Measurements from ENCODE around the gene SELENOO.

The SELENOO gene

GRCh38 chr22:50257041-50257440 lies 56.2 kb downstream of the SELENOO start:
- H3K4me3 ChIP-seq (ENCODE audit: low read length): no peak overlapping the region
- no peak for TF ChIP-seq CTCF (conservative IDR thresholded peaks at IDR 0.05; ENCODE audit: low read depth, low read length)
- no peak for DNase-seq (ENCODE audit: low read depth)

GRCh38 chr22:50257451-50258360 lies 56.9 kb downstream of the SELENOO start:
- no peak overlapping the region for H3K4me3 ChIP-seq (ENCODE audit: low read length)
- TF ChIP-seq CTCF (conservative IDR thresholded peaks at IDR 0.05; ENCODE audit: low read depth, low read length): no peak

GRCh38 chr22:50258361-50259292 lies 57.8 kb downstream of the SELENOO start:
- no peak for DNase-seq (ENCODE audit: low read depth)
- TF ChIP-seq CTCF (conservative IDR thresholded peaks at IDR 0.05; ENCODE audit: low read depth, low read length): no peak
- H3K4me3 ChIP-seq (ENCODE audit: low read length): no peak overlapping the region

More at GRCh38 chr22:50257451-50258360, 56.9 kb downstream of the SELENOO start:
- no peak for DNase-seq (ENCODE audit: low read depth)

GRCh38 chr22:50259302-50259701 lies 58.5 kb downstream of the SELENOO start:
- no peak for TF ChIP-seq CTCF (conservative IDR thresholded peaks at IDR 0.05; ENCODE audit: low read depth, low read length)
- no peak overlapping the region for H3K4me3 ChIP-seq (ENCODE audit: low read length)
- DNase-seq (ENCODE audit: low read depth): no peak

- no peak for TF ChIP-seq CTCF (conservative IDR thresholded peaks at IDR 0.05; ENCODE audit: low read depth, low read length)
- no peak for DNase-seq (ENCODE audit: low read depth)
- peak overlapping the region; percentile 53 for H3K4me3 ChIP-seq (ENCODE audit: low read length)
These were observed 59.6 kb downstream of the SELENOO start for GRCh38 chr22:50260434-50260800.

GRCh38 chr22:50260801-50261614 lies 60.2 kb downstream of the SELENOO start:
- no peak for DNase-seq (ENCODE audit: low read depth)
- peak overlapping the region; percentile 53 for H3K4me3 ChIP-seq (ENCODE audit: low read length)
- no peak for TF ChIP-seq CTCF (conservative IDR thresholded peaks at IDR 0.05; ENCODE audit: low read depth, low read length)
